Stimulated activated CD8-positive, alpha-beta memory T cell treated with anti-CD3 and anti-CD28 coated beads, Interleukin-12 subunit alpha, Interleukin-12 subunit beta, amount 100 ng/mL, for 4 hours (primary cell): ENCODE measurements around the gene RBPJ.
"Not testable (repeated sequence)": the region's sequence is repeated elsewhere in the genome, so short reads cannot be mapped to it uniquely, and the experiment has no call there.

Experiments used
- DNase-seq: peaks from one replicate; pipeline ENCODE4 v3.0.0-alpha.2; 2020; ENCODE audit warnings: low read depth

Gene RBPJ

DNA sequence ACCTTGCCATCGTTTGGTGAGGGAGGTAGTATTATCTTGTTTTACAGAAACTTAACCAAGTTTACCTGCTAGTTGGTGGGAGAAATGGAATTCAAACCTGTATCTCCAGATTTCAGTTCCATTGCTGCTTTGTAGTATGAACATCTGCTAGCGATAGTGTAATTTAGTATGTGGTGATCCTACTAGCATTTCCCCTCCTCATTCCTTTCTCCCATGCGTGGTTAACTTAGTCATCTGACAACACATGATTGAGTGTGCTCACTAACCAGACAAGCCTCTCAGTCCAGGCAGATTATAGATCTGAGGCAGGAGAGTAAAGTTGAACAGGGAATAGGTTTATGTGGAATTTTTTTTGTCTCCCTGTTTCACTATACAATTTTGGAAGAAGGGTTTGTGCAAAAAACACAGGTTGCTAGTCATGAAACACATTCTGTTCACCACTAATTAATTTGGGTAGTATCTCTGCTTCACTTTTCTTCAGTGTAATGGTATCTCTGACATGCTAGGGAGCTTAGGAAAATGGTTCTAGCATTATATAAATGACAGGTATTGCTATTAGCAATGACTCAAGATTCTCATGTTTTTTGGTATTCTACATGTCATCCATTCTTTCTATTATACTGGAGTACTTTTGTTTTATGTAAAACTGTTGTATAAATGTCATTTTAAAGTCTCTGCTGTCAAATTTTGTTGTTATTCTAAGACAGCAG, 21.7 kb downstream of the RBPJ start:
- no peak for DNase-seq

DNA sequence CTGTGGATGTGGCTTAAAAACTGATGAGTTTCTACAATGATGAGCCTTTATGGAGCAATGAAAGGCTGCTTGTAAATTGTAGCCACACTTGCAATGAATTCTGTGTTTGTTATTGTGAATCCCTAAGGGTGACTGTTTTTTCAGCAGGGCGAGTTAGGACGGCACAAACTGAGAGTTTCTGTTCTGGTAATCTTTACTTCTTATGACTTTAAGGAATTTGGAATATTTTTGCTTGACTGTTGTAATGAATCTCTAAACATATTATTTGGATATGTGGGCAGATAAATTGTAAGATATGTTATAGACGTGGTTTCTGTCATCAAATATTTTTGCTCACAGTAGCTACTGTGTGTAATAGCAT, 22.2 kb downstream of the RBPJ start:
- no peak for DNase-seq

GRCh38 chr4:26344901-26345564, 24.2 kb downstream of the RBPJ start:
- DNase-seq = no peak

GRCh38 chr4:26345565-26345938, 24.7 kb downstream of the RBPJ start:
- DNase-seq = no peak

- DNase-seq = no peak
Measured at GRCh38 chr4:26346203-26346620, 25.4 kb downstream of the RBPJ start.

- no peak for DNase-seq
Measured at GRCh38 chr4:26349496-26349895, 28.7 kb downstream of the RBPJ start.

DNA sequence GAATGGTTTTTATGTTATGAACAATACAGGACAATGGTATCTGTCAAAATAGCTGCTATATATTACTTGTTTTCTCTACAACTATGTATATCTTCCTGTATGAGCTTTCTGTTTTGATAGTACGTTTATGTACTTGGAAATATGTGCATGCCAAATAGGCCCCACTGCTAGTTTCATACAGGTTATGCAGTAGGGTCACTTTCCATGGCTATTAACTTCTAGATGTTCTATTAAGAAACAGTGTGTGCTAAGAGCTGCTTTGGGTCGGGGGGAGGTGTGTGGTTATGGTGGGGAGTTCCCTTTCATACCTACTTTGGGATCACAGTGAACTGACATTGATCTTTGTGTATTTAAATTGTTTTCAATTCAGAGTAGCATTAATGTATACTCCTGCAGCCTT, 30.9 kb downstream of the RBPJ start:
- no peak for DNase-seq

- DNase-seq = no peak
Measured at GRCh38 chr4:26354491-26354890, 33.7 kb downstream of the RBPJ start.

DNA sequence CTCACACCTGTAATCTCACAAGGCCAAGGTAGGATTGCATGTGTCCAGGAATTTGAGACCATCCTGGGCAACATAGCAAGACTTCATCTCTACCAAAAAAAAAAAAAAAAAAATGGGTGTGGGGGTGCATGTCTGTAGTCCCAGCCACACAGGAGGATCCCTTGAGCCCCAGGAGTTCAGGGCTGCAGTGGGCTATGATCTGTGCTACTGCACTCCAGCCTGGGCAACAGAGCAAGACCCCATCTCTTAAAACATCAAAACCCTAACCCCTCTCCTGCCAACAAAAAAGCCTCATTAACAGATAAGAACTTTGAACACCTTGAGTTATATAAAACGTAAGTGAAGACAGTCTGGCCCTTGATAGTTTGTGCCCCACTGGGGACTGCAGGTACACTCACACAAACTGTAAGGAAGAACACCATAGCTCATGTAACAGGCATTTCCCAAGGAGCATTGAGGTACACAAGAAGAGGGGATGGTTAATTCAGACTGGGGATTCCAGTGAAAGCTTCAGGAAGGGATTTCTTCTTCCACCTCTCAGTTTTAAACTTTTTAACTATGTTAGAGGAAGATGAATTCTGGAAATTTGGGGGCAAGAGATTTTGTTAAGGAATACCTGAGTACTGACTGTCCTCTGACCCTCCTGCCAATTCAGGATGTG, 34.7 kb downstream of the RBPJ start:
- DNase-seq = no peak

- DNase-seq = no peak
Measured at GRCh38 chr4:26356081-26356501, 35.3 kb downstream of the RBPJ start.

GRCh38 chr4:26359521-26359920, 38.7 kb downstream of the RBPJ start:
- DNase-seq = not testable (repeated sequence)

GRCh38 chr4:26360273-26360672, 39.5 kb downstream of the RBPJ start:
- DNase-seq = no peak

DNA sequence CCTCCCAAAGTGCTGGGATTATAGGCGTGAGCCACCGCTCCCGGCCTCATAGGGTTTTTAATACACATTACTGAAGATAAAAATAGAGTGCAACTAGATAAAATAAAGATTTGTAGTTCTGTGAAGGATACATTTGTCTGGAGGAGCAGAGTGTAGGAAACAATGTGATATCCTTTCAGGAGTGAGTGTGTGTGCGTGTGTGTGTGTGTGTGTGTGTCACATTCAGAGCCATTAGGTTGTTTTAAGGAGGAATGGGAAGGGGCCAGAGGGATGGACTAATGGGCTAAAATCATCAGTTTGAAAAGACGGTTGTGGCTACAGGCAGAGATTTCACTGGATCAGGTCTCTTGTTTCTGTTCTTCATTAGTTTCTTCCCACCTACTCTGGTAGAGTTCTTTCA, 40.0 kb downstream of the RBPJ start:
- no peak for DNase-seq

DNA sequence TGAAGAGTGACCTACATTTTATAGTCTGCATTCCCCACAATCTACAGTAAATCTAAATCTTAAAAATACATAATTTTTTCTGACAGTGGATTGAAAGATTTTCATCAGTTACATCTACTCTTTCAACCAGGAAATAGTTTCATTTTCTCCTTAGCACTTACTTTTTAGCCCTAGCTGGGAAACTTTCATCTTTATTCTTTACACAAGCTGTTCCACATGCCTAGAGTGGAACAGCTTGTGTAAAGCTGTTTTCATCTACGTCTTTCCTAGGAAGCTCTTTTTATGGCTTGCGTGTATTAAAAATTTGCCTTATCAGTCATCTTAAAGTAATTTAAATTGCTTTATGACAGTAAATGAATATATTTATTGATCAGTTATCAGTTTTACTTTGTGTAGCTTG, 40.5 kb downstream of the RBPJ start:
- no peak for DNase-seq

- DNase-seq = no peak
Measured at GRCh38 chr4:26362745-26363439, 42.1 kb downstream of the RBPJ start.

GRCh38 chr4:26365537-26366150, 44.8 kb downstream of the RBPJ start:
- no peak for DNase-seq

GRCh38 chr4:26367811-26368210, 47.0 kb downstream of the RBPJ start:
- no peak for DNase-seq

DNA sequence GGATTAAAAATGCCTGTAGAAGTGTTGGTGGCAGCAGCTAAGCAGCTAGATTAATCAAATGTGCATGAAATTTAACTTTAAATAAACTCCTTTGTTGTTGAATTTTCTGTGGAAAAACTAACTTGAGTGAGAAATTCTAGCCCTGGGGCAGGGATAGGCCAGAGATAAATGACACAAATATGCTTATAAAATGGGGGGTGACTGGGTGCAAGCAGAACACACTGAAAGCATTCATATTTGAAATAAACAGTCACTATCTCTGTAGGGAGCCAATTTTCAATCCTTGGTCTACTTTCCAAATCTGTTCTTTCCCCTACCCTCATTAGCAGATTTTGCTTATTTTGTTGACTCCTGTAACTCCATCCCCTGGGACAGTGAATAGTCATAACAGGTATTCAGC, 47.9 kb downstream of the RBPJ start:
- DNase-seq = no peak

DNA sequence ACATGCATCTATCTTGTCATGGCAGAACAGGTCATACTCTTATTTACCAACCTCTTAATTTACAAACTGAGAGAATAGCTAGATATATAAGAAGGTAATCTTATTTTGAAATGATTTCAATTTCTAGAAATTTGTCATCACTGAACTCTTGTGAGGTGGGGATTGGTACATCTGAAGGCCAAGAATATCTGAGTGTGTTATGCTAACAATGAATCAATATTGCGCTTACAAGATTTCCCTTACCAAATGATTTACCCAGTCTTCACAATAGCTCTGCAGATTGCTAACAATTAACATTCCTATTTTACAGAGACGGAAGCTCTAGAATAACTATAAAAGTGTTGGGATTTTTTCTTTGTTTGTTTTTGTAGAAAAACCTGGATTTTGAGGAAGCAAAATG, 48.3 kb downstream of the RBPJ start:
- no peak for DNase-seq

- no peak for DNase-seq
Measured at GRCh38 chr4:26369581-26369980, 48.8 kb downstream of the RBPJ start.

DNA sequence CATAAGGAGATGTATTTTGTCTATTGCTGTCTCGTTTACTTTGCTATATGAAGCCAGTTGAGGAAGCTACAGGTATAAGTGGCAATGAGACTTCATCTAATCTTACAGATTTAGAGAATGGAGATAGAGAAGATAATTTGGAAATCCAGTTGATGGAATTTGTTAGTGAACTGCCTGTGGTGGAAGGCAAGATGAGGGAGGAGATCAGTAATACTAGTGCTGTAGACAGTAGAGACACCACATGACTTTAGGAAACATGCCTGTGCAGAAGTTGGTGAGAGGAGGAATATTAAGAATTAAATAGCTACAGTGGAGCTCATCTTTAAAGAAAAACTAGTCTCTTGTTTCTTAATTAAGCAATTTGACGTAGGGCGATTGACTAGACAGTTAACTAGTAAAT, 51.3 kb downstream of the RBPJ start:
- DNase-seq = no peak

DNA sequence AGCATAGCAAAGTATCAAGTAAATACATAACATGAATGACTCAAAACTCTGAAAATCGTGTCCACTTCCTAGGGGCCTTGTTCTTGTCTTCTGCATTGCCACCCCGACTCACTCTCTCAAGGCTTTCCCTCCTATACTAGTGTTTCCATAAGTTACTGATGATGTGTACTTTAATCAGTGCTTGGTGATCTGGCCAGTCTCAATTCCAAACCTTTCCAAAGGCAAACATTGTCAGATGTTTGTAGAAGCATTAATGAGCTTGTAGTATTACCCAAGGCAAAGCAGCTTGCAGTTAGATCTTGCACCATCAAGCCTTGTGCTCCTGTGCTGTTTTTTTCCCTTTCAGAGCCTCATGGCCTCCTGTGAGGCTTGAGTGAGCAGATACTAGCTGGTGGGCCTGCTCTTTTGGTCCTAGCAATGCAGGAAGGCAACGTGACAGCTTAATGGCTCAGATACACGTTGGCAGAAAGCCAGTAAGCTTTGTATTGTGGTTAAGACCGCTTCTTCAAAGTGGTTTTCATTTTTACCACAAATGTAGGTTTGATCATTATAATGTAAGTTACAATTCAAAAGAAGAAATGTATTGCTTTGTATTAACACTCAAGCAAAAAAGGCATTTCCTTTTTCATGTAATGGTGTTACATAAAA, 51.8 kb downstream of the RBPJ start:
- DNase-seq = peak; percentile 4
